Measurements from ENCODE around the gene PTPRN2.

Gene PTPRN2

GRCh38 chr7:158137516-158138328, 449.9 kb downstream of the PTPRN2 start:
- no peak for DNase-seq (ENCODE audit: low spot score)

GRCh38 chr7:158135931-158136330, 451.7 kb downstream of the PTPRN2 start:
- no peak for DNase-seq (ENCODE audit: low spot score)

GRCh38 chr7:158134824-158135223, 452.8 kb downstream of the PTPRN2 start:
- DNase-seq (ENCODE audit: low spot score), result no peak

- DNase-seq (ENCODE audit: low spot score), result no peak
Observed at GRCh38 chr7:158133515-158134271, 453.9 kb downstream of the PTPRN2 start.

GRCh38 chr7:158133057-158133456, 454.6 kb downstream of the PTPRN2 start:
- DNase-seq (ENCODE audit: low spot score), result no peak

- DNase-seq (ENCODE audit: low spot score), result no peak
Observed at GRCh38 chr7:158130023-158130409, 457.6 kb downstream of the PTPRN2 start.

GRCh38 chr7:158129037-158130022, 458.3 kb downstream of the PTPRN2 start:
- DNase-seq (ENCODE audit: low spot score), result no peak

- no peak for DNase-seq (ENCODE audit: low spot score)
Observed at GRCh38 chr7:158128572-158128971, 459.1 kb downstream of the PTPRN2 start.

GRCh38 chr7:158127241-158127640, 460.4 kb downstream of the PTPRN2 start:
- no peak for DNase-seq (ENCODE audit: low spot score)

- DNase-seq (ENCODE audit: low spot score), result no peak
Observed at GRCh38 chr7:158126661-158127060, 461.0 kb downstream of the PTPRN2 start.

- DNase-seq (ENCODE audit: low spot score), result no peak
Observed at GRCh38 chr7:158125721-158126120, 461.9 kb downstream of the PTPRN2 start.

GRCh38 chr7:158125091-158125490, 462.5 kb downstream of the PTPRN2 start:
- DNase-seq (ENCODE audit: low spot score), result no peak

- DNase-seq (ENCODE audit: low spot score), result no peak
Observed at GRCh38 chr7:158124671-158125079, 462.9 kb downstream of the PTPRN2 start.

GRCh38 chr7:158123753-158124152, 463.9 kb downstream of the PTPRN2 start:
- DNase-seq (ENCODE audit: low spot score), result no peak

GRCh38 chr7:158123214-158123613, 464.4 kb downstream of the PTPRN2 start:
- DNase-seq (ENCODE audit: low spot score), result no peak

- DNase-seq (ENCODE audit: low spot score), result no peak
Observed at GRCh38 chr7:158121441-158122045, 466.1 kb downstream of the PTPRN2 start.

- no peak for DNase-seq (ENCODE audit: low spot score)
Observed at GRCh38 chr7:158120716-158121115, 466.9 kb downstream of the PTPRN2 start.

GRCh38 chr7:158120316-158120715, 467.3 kb downstream of the PTPRN2 start:
- DNase-seq (ENCODE audit: low spot score), result no peak

- no peak for DNase-seq (ENCODE audit: low spot score)
Observed at GRCh38 chr7:158117341-158118222, 470.0 kb downstream of the PTPRN2 start.

GRCh38 chr7:158116235-158116634, 471.4 kb downstream of the PTPRN2 start:
- DNase-seq (ENCODE audit: low spot score), result no peak
